ENCODE results near the gene SMS.

The SMS gene

DNA sequence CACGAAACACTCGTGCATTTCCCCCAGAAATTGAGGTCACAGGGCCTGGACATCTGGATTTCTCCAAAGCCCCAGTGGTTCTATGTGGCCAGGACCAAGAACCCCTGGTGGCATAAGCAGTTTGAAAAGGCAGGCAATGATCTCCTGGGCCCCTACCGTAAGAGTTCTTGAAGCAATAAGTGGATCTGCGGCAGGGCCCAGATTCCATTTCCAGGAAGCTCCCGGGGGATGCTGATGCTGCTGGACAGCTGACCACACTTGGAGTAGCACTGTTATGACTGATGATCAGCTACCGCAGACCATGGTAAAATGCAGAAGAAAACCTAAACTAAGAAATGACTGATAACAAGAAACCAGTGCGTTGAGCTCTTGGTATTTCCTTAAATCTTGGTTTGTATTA, 27.8 kb downstream of the SMS start:
- no peak overlapping the region for H3K4me2 ChIP-seq (ENCODE audit: low read length)
- no peaks in the 10 kb centered on the region for H3K4me1 ChIP-seq (ENCODE audit: insufficient read depth, low read length, severe bottlenecking)
- no peaks in the 10 kb centered on the region for H4K20me1 ChIP-seq (ENCODE audit: insufficient read depth, low read length)
- H3K27ac ChIP-seq (ENCODE audit: low read depth, low read length, poor library complexity, severe bottlenecking), result no peak overlapping the region
- H3K9me2 ChIP-seq (ENCODE audit: low read depth, low read length), result no peaks in the 10 kb centered on the region
- H3K9me3 ChIP-seq (ENCODE audit: low read length), result no peaks in the 10 kb centered on the region
- H3K9ac ChIP-seq (ENCODE audit: low read length), result no peak overlapping the region
- H3K4me3 ChIP-seq (ENCODE audit: low read depth, low read length, poor library complexity, severe bottlenecking), result no peak overlapping the region
- no peak overlapping the region for H2AFZ ChIP-seq (ENCODE audit: low read length)
- peaks cover 12% of the 10 kb centered on the region; the same call in 1 of the 2 replicates for H3K36me3 ChIP-seq (ENCODE audit: insufficient read depth, low read length)
- H3F3A ChIP-seq (ENCODE audit: insufficient read depth, low read length), result no peaks in the 10 kb centered on the region
- TF ChIP-seq, protein P1, sequence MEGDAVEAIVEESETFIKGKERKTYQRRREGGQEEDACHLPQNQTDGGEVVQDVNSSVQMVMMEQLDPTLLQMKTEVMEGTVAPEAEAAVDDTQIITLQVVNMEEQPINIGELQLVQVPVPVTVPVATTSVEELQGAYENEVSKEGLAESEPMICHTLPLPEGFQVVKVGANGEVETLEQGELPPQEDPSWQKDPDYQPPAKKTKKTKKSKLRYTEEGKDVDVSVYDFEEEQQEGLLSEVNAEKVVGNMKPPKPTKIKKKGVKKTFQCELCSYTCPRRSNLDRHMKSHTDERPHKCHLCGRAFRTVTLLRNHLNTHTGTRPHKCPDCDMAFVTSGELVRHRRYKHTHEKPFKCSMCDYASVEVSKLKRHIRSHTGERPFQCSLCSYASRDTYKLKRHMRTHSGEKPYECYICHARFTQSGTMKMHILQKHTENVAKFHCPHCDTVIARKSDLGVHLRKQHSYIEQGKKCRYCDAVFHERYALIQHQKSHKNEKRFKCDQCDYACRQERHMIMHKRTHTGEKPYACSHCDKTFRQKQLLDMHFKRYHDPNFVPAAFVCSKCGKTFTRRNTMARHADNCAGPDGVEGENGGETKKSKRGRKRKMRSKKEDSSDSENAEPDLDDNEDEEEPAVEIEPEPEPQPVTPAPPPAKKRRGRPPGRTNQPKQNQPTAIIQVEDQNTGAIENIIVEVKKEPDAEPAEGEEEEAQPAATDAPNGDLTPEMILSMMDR (IDR thresholded peaks at IDR 0.05; ENCODE audit: low read length), result no peak
- no peak for TF ChIP-seq EZH2 (IDR thresholded peaks at IDR 0.05; ENCODE audit: borderline replicate concordance, low read length)
- H3K27me3 ChIP-seq (ENCODE audit: insufficient read depth, low read length), result no peaks in the 10 kb centered on the region
- peaks cover 6% of the 10 kb centered on the region for H3K79me2 ChIP-seq (ENCODE audit: insufficient read depth, low read length)

- Histone ChIP-seq H3K27me3 (ENCODE audit: insufficient read depth, low read length) (no peaks in the 10 kb centered on the region), H3K36me3 (ENCODE audit: insufficient read depth, low read length) (peaks cover 16% of the 10 kb centered on the region; the same call in 1 of the 2 replicates), H3K27ac (ENCODE audit: low read depth, low read length, poor library complexity, severe bottlenecking) (no peak overlapping the region), H3F3A (ENCODE audit: insufficient read depth, low read length) (no peaks in the 10 kb centered on the region), H3K9me2 (ENCODE audit: low read depth, low read length) (no peaks in the 10 kb centered on the region), H4K20me1 (ENCODE audit: insufficient read depth, low read length) (no peaks in the 10 kb centered on the region), H3K4me1 (ENCODE audit: insufficient read depth, low read length, severe bottlenecking) (no peaks in the 10 kb centered on the region), H3K4me3 (ENCODE audit: low read depth, low read length, poor library complexity, severe bottlenecking) (no peak overlapping the region), H3K9me3 (ENCODE audit: low read length) (no peaks in the 10 kb centered on the region), H3K9ac (ENCODE audit: low read length) (no peak overlapping the region), H3K4me2 (ENCODE audit: low read length) (no peak overlapping the region), H3K79me2 (ENCODE audit: insufficient read depth, low read length) (no peaks in the 10 kb centered on the region), H2AFZ (ENCODE audit: low read length) (no peak overlapping the region)
- TF ChIP-seq, protein P1 (IDR thresholded peaks at IDR 0.05; ENCODE audit: low read length), result no peak
- no peak for TF ChIP-seq EZH2 (IDR thresholded peaks at IDR 0.05; ENCODE audit: borderline replicate concordance, low read length)
These were observed 29.8 kb downstream of the SMS start for GRCh38 chrX:21970326-21970725.

DNA sequence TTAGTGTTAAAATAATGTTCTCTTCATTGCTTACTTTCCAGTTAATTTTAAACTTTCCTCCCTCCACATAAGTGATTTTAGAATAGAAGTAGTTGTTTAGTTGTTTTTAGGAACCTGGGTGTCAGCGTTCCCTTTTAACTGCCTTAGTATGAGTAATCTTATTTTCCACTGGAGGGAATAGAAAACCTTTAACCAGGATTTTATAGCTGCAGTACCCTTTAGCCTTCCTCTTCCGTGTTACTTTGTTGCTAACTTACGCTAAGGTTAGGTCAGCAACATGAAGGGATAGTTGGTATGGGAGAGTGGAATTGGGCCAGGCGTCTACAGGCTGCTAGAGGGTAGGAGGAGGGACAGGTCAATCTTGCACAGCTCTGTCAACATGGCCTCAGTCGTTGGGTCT, 31.5 kb downstream of the SMS start:
- Histone ChIP-seq H3F3A (ENCODE audit: insufficient read depth, low read length) (no peaks in the 10 kb centered on the region), H3K27ac (ENCODE audit: low read depth, low read length, poor library complexity, severe bottlenecking) (no peak overlapping the region), H3K9me2 (ENCODE audit: low read depth, low read length) (no peaks in the 10 kb centered on the region), H3K27me3 (ENCODE audit: insufficient read depth, low read length) (no peaks in the 10 kb centered on the region), H3K4me1 (ENCODE audit: insufficient read depth, low read length, severe bottlenecking) (no peaks in the 10 kb centered on the region), H3K9ac (ENCODE audit: low read length) (no peak overlapping the region), H3K79me2 (ENCODE audit: insufficient read depth, low read length) (no peaks in the 10 kb centered on the region), H3K36me3 (ENCODE audit: insufficient read depth, low read length) (peaks cover 25% of the 10 kb centered on the region; the same call in 1 of the 2 replicates), H3K4me3 (ENCODE audit: low read depth, low read length, poor library complexity, severe bottlenecking) (no peak overlapping the region), H2AFZ (ENCODE audit: low read length) (no peak overlapping the region), H3K4me2 (ENCODE audit: low read length) (no peak overlapping the region), H3K9me3 (ENCODE audit: low read length) (no peaks in the 10 kb centered on the region), H4K20me1 (ENCODE audit: insufficient read depth, low read length) (no peaks in the 10 kb centered on the region)
- TF ChIP-seq EZH2 (IDR thresholded peaks at IDR 0.05; ENCODE audit: borderline replicate concordance, low read length), result no peak
- TF ChIP-seq, protein P1 (IDR thresholded peaks at IDR 0.05; ENCODE audit: low read length), result no peak

Measured in OCI-LY1 (cell line).